HG03175 (cell line): ENCODE results near the gene MYO1H.
"Not testable (repeated sequence)": the region's sequence is repeated elsewhere in the genome, so short reads cannot be mapped to it uniquely, and the experiment has no call there.

Source experiments
- ATAC-seq: cut with Tn5 transposase; IDR thresholded peaks from one replicate; pipeline ENCODE4 v1.9.1; 2021; ENCODE audit warnings: mild to moderate bottlenecking, moderate library complexity; ENCODE audit not compliant: unreplicated experiment

The MYO1H gene

GRCh38 chr12:109347589-109347988, at the start of gene MYO1H:
MYO1H (plus strand) TSS chr12:109347900; CDS start chr12:109347961, 61 bp downstream.
- ATAC-seq: no peak

GRCh38 chr12:109299849-109300248, 47.9 kb upstream of the MYO1H start:
- no peak for ATAC-seq

- no peak for ATAC-seq
Observed at GRCh38 chr12:109301643-109302168, 46.0 kb upstream of the MYO1H start.

GRCh38 chr12:109302358-109302757, 45.3 kb upstream of the MYO1H start:
- no peak for ATAC-seq

- ATAC-seq: no peak
Observed at GRCh38 chr12:109302770-109303169, 44.9 kb upstream of the MYO1H start.

- ATAC-seq: no peak
Observed at GRCh38 chr12:109304485-109304884, 43.2 kb upstream of the MYO1H start.

- ATAC-seq: no peak
Observed at GRCh38 chr12:109305547-109305946, 42.2 kb upstream of the MYO1H start.

GRCh38 chr12:109307051-109307450, 40.6 kb upstream of the MYO1H start:
- no peak for ATAC-seq

GRCh38 chr12:109308534-109309380, 38.9 kb upstream of the MYO1H start, which contains the start of gene FOXN4:
FOXN4 (minus strand) TSS chr12:109309284; CDS start chr12:109308321, 963 bp downstream.
- no peak for ATAC-seq

GRCh38 chr12:109309381-109310246, 38.1 kb upstream of the MYO1H start:
- no peak for ATAC-seq

GRCh38 chr12:109310247-109311125, 37.2 kb upstream of the MYO1H start:
- ATAC-seq: no peak

- ATAC-seq: not testable (repeated sequence)
Observed at GRCh38 chr12:109321294-109321693, 26.4 kb upstream of the MYO1H start.

GRCh38 chr12:109329003-109329402, 18.7 kb upstream of the MYO1H start:
- ATAC-seq: no peak

- no peak for ATAC-seq
Observed at GRCh38 chr12:109329686-109330085, 18.0 kb upstream of the MYO1H start.

- ATAC-seq: no peak
Observed at GRCh38 chr12:109330282-109331230, 17.1 kb upstream of the MYO1H start.

GRCh38 chr12:109331301-109331952, 16.3 kb upstream of the MYO1H start:
- no peak for ATAC-seq

GRCh38 chr12:109334887-109335286, 12.8 kb upstream of the MYO1H start:
- ATAC-seq: no peak

- ATAC-seq: no peak
Observed at GRCh38 chr12:109336593-109336992, 11.1 kb upstream of the MYO1H start.

GRCh38 chr12:109343677-109344076, 4.0 kb upstream of the MYO1H start:
- ATAC-seq: no peak
